K562 (cell line): ENCODE measurements around the gene SERTAD3. TPM values are rescaled to one million over a fixed set of nuclear protein-coding genes. Genes with fewer than 3 reads are reported as not detected.
A peak's percentile ranks its signal among the peaks of the same experiment; 100 is the strongest.

Source experiments
- BRD9 ChIP-seq: fragments of 450-650 bp; IDR thresholded peaks from 2 replicates; pipeline ENCODE4 v1.6.1; 2018; ENCODE audit warnings: low read depth; ENCODE audit not compliant: partially characterized antibody
- CREB5 ChIP-seq: fragments of 250-450 bp; sonication (Bioruptor Pico); IDR thresholded peaks from 2 replicates; pipeline ENCODE4 v1.5.0; 2020; ENCODE audit warnings: mild to moderate bottlenecking
- CXXC5 ChIP-seq: fragments of 250-450 bp; sonication (Bioruptor Pico); IDR thresholded peaks from 2 replicates; pipeline ENCODE4 v1.8.0; 2022; ENCODE audit warnings: inconsistent platforms, mild to moderate bottlenecking, moderate library complexity
- DACH1 ChIP-seq: fragments of 450-650 bp; IDR thresholded peaks from 2 replicates; pipeline ENCODE4 v1.6.1; 2018; ENCODE audit not compliant: partially characterized antibody
- DMBX1 ChIP-seq: fragments of 250-450 bp; sonication (Bioruptor Pico); IDR thresholded peaks from 2 replicates; pipeline ENCODE4 v1.8.0; 2022; ENCODE audit warnings: inconsistent platforms, mild to moderate bottlenecking, moderate library complexity, borderline replicate concordance
- FOXA3 ChIP-seq, 2 experiments: fragments of 450-650 bp in 1 of 2; sonication (generic) in 1 of 2; formaldehyde crosslinking; IDR thresholded peaks in 1 of 2; conservative IDR thresholded peaks in 1 of 2; 2 replicates each; pipeline versions ENCODE4 v1.4.0 to v1.8.0; 2020 to 2022; ENCODE audit warnings: mild to moderate bottlenecking in 2 of 2, missing genetic modification reagents in 1 of 2
- IRF2 ChIP-seq: sonication (generic); formaldehyde crosslinking; IDR thresholded peaks from 2 replicates; pipeline ENCODE4 v1.8.1; 2022; ENCODE audit warnings: mild to moderate bottlenecking, missing genetic modification reagents
- KLF1 ChIP-seq: fragments of 450-650 bp; IDR thresholded peaks from 2 replicates; pipeline ENCODE4 v1.6.1; 2016; ENCODE audit warnings: missing genetic modification characterization, missing compliant biosample characterization
- KLF6 ChIP-seq: fragments of 250-450 bp; sonication (Bioruptor Pico); IDR thresholded peaks from 2 replicates; pipeline ENCODE4 v1.4.0; 2020; ENCODE audit warnings: mild to moderate bottlenecking, moderate library complexity, borderline replicate concordance
- LCOR ChIP-seq: sonication (generic); formaldehyde crosslinking; IDR thresholded peaks from 2 replicates; pipeline ENCODE4 v1.8.0; 2022; ENCODE audit warnings: mild to moderate bottlenecking, missing genetic modification reagents
- NCOA6 ChIP-seq: fragments of 450-650 bp; IDR thresholded peaks from 2 replicates; pipeline ENCODE4 v1.6.1; 2017; ENCODE audit warnings: mild to moderate bottlenecking
- NR4A1 ChIP-seq, 2 experiments: fragments of 250-450 bp in 1 of 2; fragments of 450-650 bp in 1 of 2; sonication (Bioruptor Pico) in 1 of 2; IDR thresholded peaks; 2 replicates each; pipeline versions ENCODE4 v1.4.0 to v1.6.1; 2016 to 2020; ENCODE audit warnings: mild to moderate bottlenecking in 2 of 2, missing compliant biosample characterization in 1 of 2, missing genetic modification characterization in 1 of 2, moderate library complexity in 1 of 2
- POLR2G ChIP-seq: fragments of 200-400 bp; formaldehyde crosslinking; IDR thresholded peaks from 2 replicates; pipeline ENCODE4 v1.6.1; 2017; ENCODE audit warnings: low read depth, mild to moderate bottlenecking, antibody characterized with exemption, low read length, moderate library complexity
- SIN3B ChIP-seq: fragments of 450-650 bp; IDR thresholded peaks from 2 replicates; pipeline ENCODE4 v1.6.1; 2017; ENCODE audit warnings: low read depth, mild to moderate bottlenecking, moderate library complexity
- VEZF1 ChIP-seq: fragments of 200-800 bp; sonication (Bioruptor generic); IDR thresholded peaks from 2 replicates; pipeline ENCODE4 v1.6.1; 2017; ENCODE audit warnings: missing genetic modification characterization, missing compliant biosample characterization
- ZNF324 ChIP-seq: fragments of 250-450 bp; sonication (Bioruptor Pico); IDR thresholded peaks from 2 replicates; pipeline ENCODE4 v1.4.0; 2020; ENCODE audit warnings: mild to moderate bottlenecking
- ZNF518B ChIP-seq: fragments of 250-450 bp; sonication (Bioruptor Pico); IDR thresholded peaks from 2 replicates; pipeline ENCODE4 v1.5.0; 2021; ENCODE audit warnings: mild to moderate bottlenecking, moderate library complexity
- ZNF740 ChIP-seq, 3 experiments: fragments of 200-800 bp in 1 of 3; sonication (Bioruptor generic) in 1 of 3; sonication (generic) in 1 of 3; formaldehyde crosslinking in 1 of 3; IDR thresholded peaks; 2 replicates each; pipeline versions ENCODE4 v1.6.1 to v1.8.0; 2016 to 2022; ENCODE audit warnings: mild to moderate bottlenecking in 2 of 3, missing compliant biosample characterization in 2 of 3, missing genetic modification characterization in 2 of 3, missing genetic modification reagents in 1 of 3
- polyA plus RNA-seq, 8 experiments: library from polyadenylated mRNA; depleted of rRNA in 4 of 8; stranded (reverse) in 5 of 8; unstranded in 3 of 8; fragments of >200 nt; fragmentation: Nextera tagmentation in 2 of 8; fragmentation: Illumina TruSeq in 1 of 8; extraction: Ambion mirVana in 2 of 8; extraction: Trizol in 1 of 8; gene quantifications; 2 replicates each; pipeline versions ENCODE4 v1.2.1 to v1.2.3, GENCODE V29; 2011 to 2014; ENCODE audit warnings: inconsistent platforms in 1 of 8, missing spikeins in 1 of 8
- total RNA-seq, 7 experiments: library from RNA; depleted of rRNA in 6 of 7; stranded (reverse); fragments of >200 nt in 6 of 7; fragmentation: Illumina TruSeq in 2 of 7; extraction: Trizol in 2 of 7; gene quantifications; 2 replicates each; pipeline versions ENCODE4 v1.2.1 to v1.2.3, GENCODE V29; 2011 to 2021; ENCODE audit warnings: low replicate concordance in 1 of 7

Gene SERTAD3
- total and polyA plus RNA-seq, 9 of the 15 experiments (the other 6 are each of a cell fraction or from before 2014, with no cell fraction given): 5.4 to 28.9 (median 17.5) TPM

GRCh38 chr19:40443131-40443999, 770 bp downstream of the SERTAD3 start (continued):
- TF ChIP-seq VEZF1 (CRISPR knock-in tag) (peak; percentile 99), KLF6 (CRISPR knock-in tag) (peak; percentile 43; the same call in 1 of the 2 replicates), DACH1 (peak; percentile 58), ZNF740 (CRISPR knock-in tag; IDR thresholded peaks at IDR 0.05) (peak; percentile 65; the same call in 1 of the 2 replicates), ZNF740 (tag; IDR thresholded peaks at IDR 0.05) (no peak), NCOA6 (peak; percentile 46), FOXA3 (CRISPR knock-in tag; conservative IDR thresholded peaks at IDR 0.05 in 1 of 2, IDR thresholded peaks at IDR 0.05 in 1 of 2) (0 out of 4 replicates have a peak, but pooled peaks of 1 of the 2 experiments have one; percentile 15), NR4A1 (CRISPR knock-in tag; IDR thresholded peaks at IDR 0.05) (no peak), NR4A1 (tag; IDR thresholded peaks at IDR 0.05) (no peak), IRF2 (CRISPR knock-in tag) (no peak), CREB5 (CRISPR knock-in tag) (0 out of 2 replicates have a peak, but pooled peaks have one; percentile 15), LCOR (CRISPR knock-in tag) (peak; percentile 26; the same call in 1 of the 2 replicates), DMBX1 (CRISPR knock-in tag) (no peak), SIN3B (no peak), KLF1 (peak; percentile 44; the same call in 1 of the 2 replicates), ZNF518B (CRISPR knock-in tag) (no peak), BRD9 (peak; percentile 65), ZNF324 (CRISPR knock-in tag) (no peak), POLR2G (peak; percentile 87), CXXC5 (peak; percentile 90)
